GM23248 (cell line): Measurements from ENCODE around the gene DHRS12. TPM values are rescaled to one million over a fixed set of nuclear protein-coding genes. Genes with fewer than 3 reads are reported as not detected.

ENCODE experiments used
- DNase-seq: peaks from one replicate; pipeline ENCODE4 v3.0.0-alpha.2; 2015
- H2AFZ ChIP-seq: fragments of 200-600 bp; sonication (generic); 2 replicates; pipeline ENCODE4 v1.6.1; 2016; ENCODE audit warnings: antibody characterized with exemption
- H3F3A ChIP-seq: fragments of 200-600 bp; sonication (generic); 2 replicates; pipeline ENCODE4 v1.6.1; 2016; ENCODE audit warnings: mild to moderate bottlenecking, antibody characterized with exemption, mixed run types; ENCODE audit not compliant: insufficient read depth
- H3K27ac ChIP-seq: fragments of 200-600 bp; sonication (generic); 2 replicates; pipeline ENCODE4 v1.5.1; 2016; ENCODE audit warnings: mild to moderate bottlenecking
- H3K27me3 ChIP-seq: fragments of 200-600 bp; sonication (generic); replicated peaks from 2 replicates; pipeline ENCODE4 v1.6.1; 2016; ENCODE audit warnings: mild to moderate bottlenecking; ENCODE audit not compliant: insufficient read depth
- H3K36me3 ChIP-seq: fragments of 200-600 bp; sonication (generic); 2 replicates; pipeline ENCODE4 v1.6.1; 2016; ENCODE audit warnings: low read depth, mild to moderate bottlenecking
- H3K4me1 ChIP-seq: fragments of 200-600 bp; sonication (generic); 2 replicates; pipeline ENCODE4 v1.6.1; 2016; ENCODE audit warnings: mild to moderate bottlenecking; ENCODE audit not compliant: insufficient read depth
- H3K4me2 ChIP-seq: fragments of 200-600 bp; sonication (generic); one replicate; pipeline ENCODE4 v1.6.1; 2016; ENCODE audit warnings: mild to moderate bottlenecking; ENCODE audit not compliant: unreplicated experiment
- H3K4me3 ChIP-seq: fragments of 200-600 bp; sonication (generic); 2 replicates; pipeline ENCODE4 v1.5.1; 2016; ENCODE audit warnings: mild to moderate bottlenecking
- H3K79me2 ChIP-seq: fragments of 200-600 bp; sonication (generic); 2 replicates; pipeline ENCODE4 v1.6.1; 2016; ENCODE audit warnings: mild to moderate bottlenecking; ENCODE audit not compliant: insufficient read depth
- H3K9ac ChIP-seq: fragments of 200-600 bp; sonication (generic); 2 replicates; pipeline ENCODE4 v1.6.1; 2016; ENCODE audit warnings: mild to moderate bottlenecking
- H3K9me2 ChIP-seq: fragments of 200-600 bp; sonication (generic); 2 replicates; pipeline ENCODE4 v1.6.1; 2016; ENCODE audit warnings: mixed run types, mild to moderate bottlenecking, moderate library complexity; ENCODE audit not compliant: insufficient read depth
- H3K9me3 ChIP-seq: fragments of 200-600 bp; sonication (generic); one replicate; pipeline ENCODE4 v1.6.1; 2017; ENCODE audit warnings: low read depth
- H4K20me1 ChIP-seq: fragments of 200-600 bp; sonication (generic); 2 replicates; pipeline ENCODE4 v1.6.0; 2016; ENCODE audit not compliant: insufficient read depth
- EZH2 ChIP-seq: fragments of 200-600 bp; sonication (generic); IDR thresholded peaks from 2 replicates; pipeline ENCODE4 v1.6.1; 2018; ENCODE audit warnings: antibody characterized with exemption, mild to moderate bottlenecking; ENCODE audit not compliant: insufficient read depth, poor library complexity, severe bottlenecking
- EZH2phosphoT487 ChIP-seq: fragments of 200-600 bp; sonication (generic); IDR thresholded peaks from 2 replicates; pipeline ENCODE4 v1.6.1; 2018; ENCODE audit warnings: antibody characterized with exemption, moderate library complexity, mild to moderate bottlenecking, low read depth; ENCODE audit not compliant: insufficient read depth
- WGBS, 2 experiments: methylation state at CpG; one replicate each; pipeline ENCODE4 v1.1.6; 2015 to 2017; ENCODE audit warnings: low lambda C conversion rate in 2 of 2, low coverage in 1 of 2; ENCODE audit errors: missing lambda C conversion rate in 2 of 2; 5-methylcytosine and 5-hydroxymethylcytosine counted together
- in situ Hi-C: fragments of 300-500 bp; cut with MboI; formaldehyde crosslinking; loops from 2 replicates; pipeline ENCODE4 v1.15.0; 2020
- polyA plus RNA-seq: library from polyadenylated mRNA; unstranded; fragments of >200 nt; fragmentation: Nextera tagmentation; extraction: Ambion mirVana; gene quantifications from 2 replicates; pipeline ENCODE4 v1.2.1, GENCODE V29; 2016
- total RNA-seq: library from RNA; depleted of rRNA; stranded (reverse); fragments of >200 nt; shearing (Covaris generic); gene quantifications from 2 replicates; pipeline ENCODE4 v1.2.3, GENCODE V29; 2014

DHRS12 gene
- total and polyA plus RNA-seq, 2 experiments from 2014 or later = 5.7 to 13.3 TPM

- Histone ChIP-seq H3K9me3 (no peaks in the 10 kb centered on the region), H4K20me1 (no peaks in the 10 kb centered on the region), H3K27me3 (no peaks in the 10 kb centered on the region), H2AFZ (no peak overlapping the region), H3K4me2 (no peak overlapping the region), H3K79me2 (no peaks in the 10 kb centered on the region), H3K27ac (no peak overlapping the region), H3K9me2 (no peaks in the 10 kb centered on the region), H3K4me3 (no peak overlapping the region), H3K9ac (no peak overlapping the region), H3K4me1 (peaks cover 11% of the 10 kb centered on the region), H3F3A (peaks cover 12% of the 10 kb centered on the region), H3K36me3 (no peaks in the 10 kb centered on the region)
- in situ Hi-C loops = no loop called here
- WGBS, 2 experiments = 81 to 96% methylated on average over 2 of the region's 2 CpGs
- DNase-seq = no peak
- TF ChIP-seq EZH2 = no peak
- no peak for TF ChIP-seq EZH2phosphoT487
Observed at GRCh38 chr13:51795419-51795818, 8.5 kb downstream of the DHRS12 start.

GRCh38 chr13:51794964-51795363 is 9.0 kb downstream of the DHRS12 start:
- Histone ChIP-seq H3K79me2 (no peaks in the 10 kb centered on the region), H3K9ac (no peak overlapping the region), H3K4me2 (no peak overlapping the region), H2AFZ (no peak overlapping the region), H3K4me1 (peaks cover 11% of the 10 kb centered on the region), H4K20me1 (no peaks in the 10 kb centered on the region), H3K27ac (no peak overlapping the region), H3K9me2 (no peaks in the 10 kb centered on the region), H3K4me3 (no peak overlapping the region), H3K9me3 (no peaks in the 10 kb centered on the region), H3K36me3 (no peaks in the 10 kb centered on the region), H3K27me3 (no peaks in the 10 kb centered on the region), H3F3A (peaks cover 12% of the 10 kb centered on the region)
- in situ Hi-C loops = no loop called here
- no peak for DNase-seq
- no peak for TF ChIP-seq EZH2phosphoT487
- no peak for TF ChIP-seq EZH2
- 73 to 74% methylated on average over 4 of the region's 4 CpGs for WGBS, 2 experiments

- DNase-seq = peak; percentile 90
- Histone ChIP-seq H3K36me3 (no peaks in the 10 kb centered on the region), H3K9me2 (no peaks in the 10 kb centered on the region), H2AFZ (peak overlapping the region; percentile 75), H3K79me2 (no peaks in the 10 kb centered on the region), H3F3A (peaks cover 12% of the 10 kb centered on the region), H3K9ac (no peak overlapping the region; the same call in 1 of the 2 replicates), H3K4me1 (peaks cover 11% of the 10 kb centered on the region), H3K4me2 (peak overlapping the region; percentile 13), H3K4me3 (no peak overlapping the region), H3K27ac (peak overlapping the region; percentile 52), H3K27me3 (no peaks in the 10 kb centered on the region), H3K9me3 (no peaks in the 10 kb centered on the region), H4K20me1 (no peaks in the 10 kb centered on the region)
- 57 to 60% methylated on average over 6 of the region's 6 CpGs for WGBS, 2 experiments
- TF ChIP-seq EZH2 (no peak), EZH2phosphoT487 (no peak)
- in situ Hi-C loops = no loop called here
Observed at GRCh38 chr13:51793570-51794271, 10.2 kb downstream of the DHRS12 start.

GRCh38 chr13:51786425-51787265 is 17.3 kb downstream of the DHRS12 start:
- Histone ChIP-seq H3K4me3 (peak overlapping the region; percentile 28), H3K36me3 (no peaks in the 10 kb centered on the region), H3K4me1 (peaks cover 21% of the 10 kb centered on the region), H2AFZ (peak overlapping the region; percentile 50), H3F3A (peaks cover 21% of the 10 kb centered on the region), H3K9ac (peak overlapping the region; percentile 36; the same call in 1 of the 2 replicates), H3K27me3 (no peaks in the 10 kb centered on the region), H3K79me2 (no peaks in the 10 kb centered on the region), H3K9me2 (no peaks in the 10 kb centered on the region), H3K4me2 (peak overlapping the region; percentile 69), H3K27ac (peak overlapping the region; percentile 25), H3K9me3 (no peaks in the 10 kb centered on the region), H4K20me1 (no peaks in the 10 kb centered on the region)
- 9 to 14% methylated on average over 10 of the region's 10 CpGs for WGBS, 2 experiments
- in situ Hi-C loops = no loop called here
- TF ChIP-seq EZH2 (no peak), EZH2phosphoT487 (no peak)
- peak; percentile 66 for DNase-seq
